Uterus (tissue), 2 donors: ENCODE results near the gene GRM8.

Experiments used
- CTCF ChIP-seq, 4 experiments: fragments of 200-600 bp in 2 of 4; fragments of 450-650 bp in 2 of 4; sonication (generic) in 2 of 4; IDR thresholded peaks; one replicate each; pipeline ENCODE4 v1.5.1; 2016 to 2019; ENCODE audit warnings: antibody characterized with exemption in 4 of 4, mild to moderate bottlenecking in 2 of 4, moderate library complexity in 1 of 4
- POLR2A ChIP-seq, 2 donors: fragments of 450-650 bp; IDR thresholded peaks; one replicate each; pipeline ENCODE4 v1.6.1; 2016; ENCODE audit warnings: antibody characterized with exemption in 2 of 2, mild to moderate bottlenecking in 1 of 2, moderate library complexity in 1 of 2

GRCh38 chr7:126856691-126857291 lies 395.9 kb downstream of the GRM8 start:
- TF ChIP-seq POLR2A (IDR thresholded peaks at IDR 0.05) (no peak), CTCF (IDR thresholded peaks at IDR 0.05) (no peak)
